HCT116 (cell line): Measurements from ENCODE around the gene ZNF776. TPM values are rescaled to one million over a fixed set of nuclear protein-coding genes. Genes with fewer than 3 reads are reported as not detected.
A peak's percentile ranks its signal among the peaks of the same experiment; 100 is the strongest.

ENCODE experiments used
- ATAC-seq: fragments of 200-7000 bp; cut with Tn5 transposase; 2 replicates; pipeline ENCODE4 v1.9.1; 2020; ENCODE audit warnings: mild to moderate bottlenecking, moderate library complexity
- BruUV-seq: library from RNA; stranded (reverse); fragments of 400-500 nt; replicated peaks from 2 replicates; lab custom pipeline; 2021; lab: Mats Ljungman, UMichigan
- CTCF ChIA-PET: fragments of 300-600 bp; sonication (Branson Sonifier 250); formaldehyde crosslinking; loops from one replicate; lab custom pipeline; 2021; ENCODE audit warnings: antibody characterized with exemption; lab: Charles Lee
- POLR2A ChIA-PET: fragments of 300-600, 350-600 bp; sonication (Branson Sonifier 250); formaldehyde crosslinking; loops from one replicate; lab custom pipeline; 2021; ENCODE audit warnings: antibody characterized with exemption; lab: Charles Lee
- RAD21 ChIA-PET, 2 experiments: fragments of 300-600 bp; sonication (Branson Sonifier 250); formaldehyde crosslinking; loops; one replicate each; lab custom pipeline; 2023; ENCODE audit warnings: low total read pairs in 2 of 2; ENCODE audit not compliant: uncharacterized antibody in 2 of 2, unreplicated experiment in 2 of 2, low non-redundant PET in 1 of 2; lab: Charles Lee
- DNase-seq: peaks from one replicate; pipeline ENCODE4 v3.0.0-alpha.2; 2010; ENCODE audit warnings: low read depth, low spot score
- H2AFZ ChIP-seq: fragments of 200-600 bp; shearing (Covaris generic), sonication (generic); 2 replicates; pipeline ENCODE4 v1.6.1; 2017; ENCODE audit warnings: low read depth, mixed run types, mixed read lengths, antibody characterized with exemption, low read length; ENCODE audit not compliant: poor library complexity, severe bottlenecking
- H3K27ac ChIP-seq: 2 replicates; pipeline ENCODE4 v1.5.1; 2012; ENCODE audit warnings: low read depth, low read length
- H3K27me3 ChIP-seq: fragments of 200-600 bp; sonication (generic); 2 replicates; pipeline ENCODE4 v1.6.1; 2016; ENCODE audit warnings: mixed run types, low read length, mixed read lengths; ENCODE audit not compliant: insufficient read depth
- H3K36me3 ChIP-seq, 2 experiments: fragments of 200-500 bp in 1 of 2; fragments of 200-600 bp in 1 of 2; sonication (Bioruptor generic) in 1 of 2; sonication (generic) in 1 of 2; 2 replicates each; pipeline versions ENCODE4 v1.5.1 to v1.6.1; 2014 to 2016; ENCODE audit warnings: low read length in 2 of 2, inconsistent platforms in 1 of 2, mixed read lengths in 1 of 2, mixed run types in 1 of 2; ENCODE audit not compliant: insufficient read depth in 2 of 2, control insufficient read depth in 1 of 2
- H3K4me1 ChIP-seq, 2 experiments: fragments of 200-600 bp in 1 of 2; sonication (generic) in 1 of 2; 2 replicates each; pipeline versions ENCODE4 v1.5.1 to v1.6.1; 2012 to 2017; ENCODE audit warnings: low read length in 2 of 2, inconsistent platforms in 1 of 2, mild to moderate bottlenecking in 1 of 2, mixed read lengths in 1 of 2, mixed run types in 1 of 2, moderate library complexity in 1 of 2; ENCODE audit not compliant: insufficient read depth in 2 of 2, control insufficient read depth in 1 of 2
- H3K4me2 ChIP-seq: fragments of 200-600 bp; sonication (generic); 2 replicates; pipeline ENCODE4 v1.6.1; 2017; ENCODE audit warnings: mixed run types, low read length, mixed read lengths
- H3K4me3 ChIP-seq, 2 experiments: fragments of 200-600 bp in 1 of 2; sonication (generic) in 1 of 2; replicated peaks in 1 of 2; 2 replicates each; pipeline ENCODE4 v1.5.1; 2011 to 2016; ENCODE audit warnings: low read length in 2 of 2, control low read depth in 1 of 2, low read depth in 1 of 2, mild to moderate bottlenecking in 1 of 2, mixed read lengths in 1 of 2, mixed run types in 1 of 2
- H3K79me2 ChIP-seq: fragments of 200-600 bp; sonication (generic); 2 replicates; pipeline ENCODE4 v1.6.1; 2017; ENCODE audit warnings: mild to moderate bottlenecking, mixed run types, low read length, moderate library complexity, mixed read lengths; ENCODE audit not compliant: insufficient read depth
- H3K9ac ChIP-seq: fragments of 200-600 bp; sonication (generic); 2 replicates; pipeline ENCODE4 v1.6.1; 2016; ENCODE audit warnings: low read length, mixed read lengths
- H3K9me2 ChIP-seq: fragments of 200-600 bp; sonication (generic), shearing (Covaris generic); 2 replicates; pipeline ENCODE4 v1.6.1; 2017; ENCODE audit warnings: mixed run types, mild to moderate bottlenecking, moderate library complexity; ENCODE audit not compliant: insufficient read depth
- H3K9me3 ChIP-seq, 2 experiments: fragments of 200-500 bp in 1 of 2; fragments of 200-600 bp in 1 of 2; sonication (Bioruptor generic) in 1 of 2; sonication (generic) in 1 of 2; 2 replicates each; pipeline ENCODE4 v1.6.1; 2014 to 2017; ENCODE audit warnings: low read length in 2 of 2, mixed read lengths in 2 of 2, inconsistent platforms in 1 of 2, low read depth in 1 of 2, mild to moderate bottlenecking in 1 of 2, mixed run types in 1 of 2, moderate library complexity in 1 of 2; ENCODE audit not compliant: control insufficient read depth in 1 of 2, insufficient read depth in 1 of 2
- H4K20me1 ChIP-seq: fragments of 200-600 bp; sonication (generic), shearing (Covaris generic); 2 replicates; pipeline ENCODE4 v1.6.1; 2017; ENCODE audit warnings: mixed run types, mild to moderate bottlenecking, moderate library complexity; ENCODE audit not compliant: insufficient read depth
- CBX3 ChIP-seq: IDR thresholded peaks from 2 replicates; pipeline ENCODE4 v1.6.1; 2012; ENCODE audit warnings: low read depth
- EGR1 ChIP-seq: IDR thresholded peaks from 2 replicates; pipeline ENCODE4 v1.6.1; 2012; ENCODE audit warnings: low read depth
- ELF1 ChIP-seq: IDR thresholded peaks from 2 replicates; pipeline ENCODE4 v1.6.1; 2012; ENCODE audit warnings: low read depth, borderline replicate concordance
- EZH2 ChIP-seq: fragments of 200-600 bp; sonication (generic); IDR thresholded peaks from 2 replicates; pipeline ENCODE4 v1.6.1; 2017; ENCODE audit warnings: antibody characterized with exemption, mixed run types
- EZH2phosphoT487 ChIP-seq: fragments of 200-600 bp; IDR thresholded peaks from 2 replicates; pipeline ENCODE4 v1.6.1; 2018; ENCODE audit warnings: antibody characterized with exemption, borderline replicate concordance
- FOSL1 ChIP-seq: IDR thresholded peaks from 2 replicates; pipeline ENCODE4 v1.6.1; 2012; ENCODE audit warnings: low read depth
- JUND ChIP-seq: IDR thresholded peaks from 2 replicates; pipeline ENCODE4 v1.6.1; 2012
- MAX ChIP-seq: IDR thresholded peaks from 2 replicates; pipeline ENCODE4 v1.6.1; 2012
- POLR2A ChIP-seq: IDR thresholded peaks from 2 replicates; pipeline ENCODE4 v1.7.0; 2011; ENCODE audit warnings: borderline replicate concordance; ENCODE audit not compliant: insufficient read depth, insufficient read length; ENCODE audit errors: extremely low read depth
- POLR2AphosphoS5 ChIP-seq: IDR thresholded peaks from 2 replicates; pipeline ENCODE4 v1.6.1; 2011; ENCODE audit warnings: mild to moderate bottlenecking, low read depth, low read length, moderate library complexity
- RAD21 ChIP-seq: IDR thresholded peaks from 2 replicates; pipeline ENCODE4 v1.6.1; 2012; ENCODE audit warnings: low read depth, mild to moderate bottlenecking
- SIN3A ChIP-seq: IDR thresholded peaks from 2 replicates; pipeline ENCODE4 v1.6.1; 2012; ENCODE audit warnings: low read depth
- SP1 ChIP-seq: IDR thresholded peaks from 2 replicates; pipeline ENCODE4 v1.6.1; 2012; ENCODE audit warnings: low read depth
- TCF7L2 ChIP-seq: IDR thresholded peaks from 2 replicates; pipeline ENCODE4 v1.7.0; 2011; ENCODE audit warnings: borderline replicate concordance, inconsistent platforms; ENCODE audit not compliant: insufficient read depth, insufficient read length; ENCODE audit errors: extremely low read depth
- YY1 ChIP-seq: IDR thresholded peaks from 2 replicates; pipeline ENCODE4 v1.6.1; 2011; ENCODE audit warnings: low read length, low read depth, moderate library complexity, mild to moderate bottlenecking; ENCODE audit not compliant: insufficient replicate concordance; ENCODE audit errors: extremely low read depth
- ZFX ChIP-seq: fragments of 450-650 bp; IDR thresholded peaks from 2 replicates; pipeline ENCODE4 v1.6.1; 2017
- ZNF274 ChIP-seq: fragments of 200-500 bp; sonication (Bioruptor generic); IDR thresholded peaks from 2 replicates; pipeline ENCODE4 v1.6.1; 2014; ENCODE audit warnings: mild to moderate bottlenecking, low read depth, low read length, inconsistent platforms
- intact Hi-C: fragments of 100-400 bp; cut with micrococcal nuclease; formaldehyde crosslinking; loops from 2 replicates; pipeline ENCODE4 v1.10.0; 2022
- total RNA-seq: library from RNA; stranded (reverse); gene quantifications from one replicate; pipeline ENCODE4 v1.2.1, GENCODE V29; 2021; ENCODE audit not compliant: unreplicated experiment

The ZNF776 gene
- total RNA-seq, 1 experiment from 2014 or later = 8.6 TPM

GRCh38 chr19:57769345-57770131 is 22.9 kb downstream of the ZNF776 start, which contains the start of gene ZNF586:
TSS of gene ZNF586 (plus strand) at chr19:57769676. CDS start at chr19:57769843, 167 bp downstream.
- intact Hi-C loops = no loop called here
- 0 out of 2 replicates have a peak, but pooled peaks cover 10% of the 10 kb centered on the region for H3K79me2 ChIP-seq
- no peaks in the 10 kb centered on the region for H4K20me1 ChIP-seq
- H3K4me1 ChIP-seq = no peaks in the 10 kb centered on the region
- TF ChIP-seq RAD21 = no peak
- TF ChIP-seq ZFX = peak; percentile 22; the same call in 1 of the 2 replicates
- TF ChIP-seq POLR2AphosphoS5 = peak; percentile 42; the same call in 1 of the 2 replicates
- no peak for TF ChIP-seq EZH2
- no peak for TF ChIP-seq EGR1
- TF ChIP-seq FOSL1 = no peak
- TF ChIP-seq ELF1 = peak; percentile 4; the same call in 1 of the 2 replicates
- TF ChIP-seq TCF7L2 = no peak
- no peak for TF ChIP-seq SIN3A
- peak; percentile 28; the same call in 1 of the 2 replicates for TF ChIP-seq MAX
- no peak for TF ChIP-seq POLR2A
- no peak for TF ChIP-seq JUND
- TF ChIP-seq ZNF274 = no peak
- TF ChIP-seq CBX3 = no peak
- no peak for TF ChIP-seq EZH2phosphoT487
- peak; percentile 91 for TF ChIP-seq YY1
- TF ChIP-seq SP1 = peak; percentile 70
- TF ChIP-seq, all 23 proteins: peak for 6
- DNase-seq = peak; percentile 63
- peak within 1 kb of the TSS; percentile 50 for H3K4me2 ChIP-seq
- H3K9me2 ChIP-seq = no peaks in the 10 kb centered on the region
- no peak within 1 kb of the TSS for H2AFZ ChIP-seq
- peak; percentile 98 for ATAC-seq
- peak within 1 kb of the TSS; percentile 55 to 56 for H3K4me3 ChIP-seq
- H3K36me3 ChIP-seq = no peaks in the 10 kb centered on the region
- no TSS peak for BruUV-seq
- POLR2A ChIA-PET = interaction anchor here (0.6 to 0.9 kb wide), 3 partner anchors 23 to 74 kb away, joined by 3 to 4 read pairs (median 3); partner anchors contain the start of genes ZNF552 and ZNF776
- H3K9ac ChIP-seq = no peak within 1 kb of the TSS
- peaks cover 0 to 9% of the 10 kb centered on the region in 2 experiments; a peak in 1 of 4 replicates for H3K9me3 ChIP-seq
- H3K27me3 ChIP-seq = no peaks in the 10 kb centered on the region
- H3K27ac ChIP-seq = peak within 1 kb of the TSS; percentile 42; the same call in 1 of the 2 replicates
- RAD21 ChIA-PET = no interaction called here
- CTCF ChIA-PET = no interaction called here
